ENCODE data around the gene KIF5C. TPM values are rescaled to one million over a fixed set of nuclear protein-coding genes. Genes with fewer than 3 reads are reported as not detected.
A peak's percentile ranks its signal among the peaks of the same experiment; 100 is the strongest.

Gene KIF5C
- total RNA-seq, 1 experiment from 2014 or later: 1.6 TPM

- ChIA-PET CTCF (no interaction called here), POLR2A (no interaction called here)
- intact Hi-C loops (cut with micrococcal nuclease; ENCODE audit: unreplicated experiment) (no loop called here), in situ Hi-C loops (cut with HindIII; ENCODE audit: low pct_unique_long_range_greater_than_20kb, low sequenced_read_pairs) (no loop called here)
- TF ChIP-seq TCF7L2 (IDR thresholded peaks at IDR 0.05; ENCODE audit: low read depth, low read length) (no peak), SIN3A (IDR thresholded peaks at IDR 0.05; ENCODE audit: borderline replicate concordance, insufficient read depth, low read depth, low read length) (no peak), REST (IDR thresholded peaks at IDR 0.05; ENCODE audit: insufficient read depth in 1 of 2, low read depth in 2 of 2, low read length in 1 of 2) (no peak), CTCF (IDR thresholded peaks at IDR 0.05) (no peak), POLR2AphosphoS5 (IDR thresholded peaks at IDR 0.05; ENCODE audit: low read depth, low read length) (no peak)
- DNase-seq (ENCODE audit: low read depth, low spot score) (no peak), ATAC-seq (no peak)
- Histone ChIP-seq H3K27ac (ENCODE audit: low read length) (no peak overlapping the region), H3K9me3 (ENCODE audit: control insufficient read depth, insufficient read depth, low read depth, low read length) (no peaks in the 10 kb centered on the region), H3K36me3 (ENCODE audit: control insufficient read depth, insufficient read depth, low read length) (no peaks in the 10 kb centered on the region), H3K4me3 (ENCODE audit: low read depth in 2 of 2, low read length in 2 of 2) (peak overlapping the region; percentile 40 to 44), H3K27me3 (ENCODE audit: control insufficient read depth, insufficient read depth, low read length) (peaks cover 30% of the 10 kb centered on the region), H3K4me1 (ENCODE audit: control insufficient read depth, insufficient read depth, low read length) (peaks cover 3% of the 10 kb centered on the region)
- BruUV-seq (replicated peaks): no TSS peak
These were observed 12.4 kb downstream of the KIF5C start for GRCh38 chr2:148887350-148888002.

GRCh38 chr2:148888003-148888501 is 13.0 kb downstream of the KIF5C start:
- intact Hi-C loops (cut with micrococcal nuclease; ENCODE audit: unreplicated experiment): no loop called here
- BruUV-seq (replicated peaks): no TSS peak
- Histone ChIP-seq H3K36me3 (ENCODE audit: control insufficient read depth, insufficient read depth, low read length) (no peaks in the 10 kb centered on the region), H3K27ac (ENCODE audit: low read length) (no peak overlapping the region), H3K27me3 (ENCODE audit: control insufficient read depth, insufficient read depth, low read length) (peaks cover 30% of the 10 kb centered on the region), H3K4me1 (ENCODE audit: control insufficient read depth, insufficient read depth, low read length) (peaks cover 3% of the 10 kb centered on the region), H3K4me3 (ENCODE audit: low read depth in 2 of 2, low read length in 2 of 2) (peak overlapping the region; percentile 40 to 44), H3K9me3 (ENCODE audit: control insufficient read depth, insufficient read depth, low read depth, low read length) (no peaks in the 10 kb centered on the region)
- ATAC-seq (0 out of 2 replicates have a peak, but pooled peaks have one; percentile 62), DNase-seq (ENCODE audit: low read depth, low spot score) (no peak)
- POLR2A ChIA-PET: no interaction called here
- in situ Hi-C loops (cut with HindIII; ENCODE audit: low pct_unique_long_range_greater_than_20kb, low sequenced_read_pairs): no loop called here
- CTCF ChIA-PET: no interaction called here
- TF ChIP-seq REST (IDR thresholded peaks at IDR 0.05; ENCODE audit: insufficient read depth in 1 of 2, low read depth in 2 of 2, low read length in 1 of 2): no peak
- no peak for TF ChIP-seq TCF7L2 (IDR thresholded peaks at IDR 0.05; ENCODE audit: low read depth, low read length)
- no peak for TF ChIP-seq CTCF (IDR thresholded peaks at IDR 0.05)

Measured in Panc1 (cell line).